ENCODE results near the gene LIAS. TPM values are rescaled to one million over a fixed set of nuclear protein-coding genes. Genes with fewer than 3 reads are reported as not detected.
"Not testable (repeated sequence)": the region's sequence is repeated elsewhere in the genome, so short reads cannot be mapped to it uniquely, and the experiment has no call there.

Gene LIAS
- total RNA-seq, 1 experiment from 2014 or later: 17.4 TPM

GRCh38 chr4:39497909-39498726 is 39.3 kb downstream of the LIAS start:
- DNase-seq (ENCODE audit: low read depth): no peak

GRCh38 chr4:39498727-39499020 is 39.8 kb downstream of the LIAS start:
- no peak for DNase-seq (ENCODE audit: low read depth)

DNA sequence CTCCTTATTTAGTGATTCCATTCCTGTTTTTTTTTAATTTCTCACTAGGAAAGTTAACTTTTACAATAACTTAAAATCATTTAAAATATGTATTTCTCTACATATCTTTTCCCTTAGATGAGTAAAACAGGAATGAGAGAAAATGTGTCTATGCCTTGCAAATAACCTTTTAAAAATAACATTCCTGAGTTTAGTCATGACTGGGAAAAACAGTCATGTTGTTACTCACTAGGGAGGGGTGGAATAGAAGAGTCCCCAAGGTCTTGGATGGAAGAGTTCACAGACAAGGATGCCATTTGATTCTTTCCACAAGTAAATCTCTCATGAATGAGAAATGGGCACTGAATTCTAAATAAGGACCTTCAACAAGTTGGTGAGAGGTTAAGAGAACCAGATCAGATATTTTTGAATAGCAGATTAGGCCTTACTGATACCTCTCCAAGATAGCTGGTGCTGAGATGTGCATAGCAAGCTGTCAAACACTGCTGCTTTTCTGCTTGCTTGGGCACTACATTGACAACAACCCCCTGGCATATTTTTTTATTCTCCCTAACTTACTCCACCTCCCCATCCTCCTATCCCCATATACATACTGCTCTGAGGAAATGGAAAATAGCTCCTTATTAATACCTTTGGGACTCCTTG is 43.3 kb downstream of the LIAS start:
- peak; percentile 40 for DNase-seq (ENCODE audit: low read depth)

DNA sequence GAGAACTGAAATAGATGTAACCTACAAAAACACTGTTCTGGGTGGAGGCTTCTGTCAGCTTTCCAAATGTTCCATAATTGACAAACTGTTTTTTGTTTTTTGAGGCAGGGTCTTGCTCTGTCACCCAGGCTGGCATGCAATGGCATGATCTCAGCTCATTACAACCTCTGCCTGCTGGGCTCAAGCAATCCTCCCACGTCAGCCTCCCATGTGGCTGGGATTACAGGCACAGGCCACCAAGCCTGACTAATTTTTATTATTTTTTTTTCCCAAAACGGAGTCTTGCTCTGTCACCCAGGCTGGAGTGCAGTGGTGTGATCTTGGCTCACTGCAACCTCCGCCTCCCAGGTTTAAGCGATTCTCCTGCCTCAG is 43.8 kb downstream of the LIAS start:
- DNase-seq (ENCODE audit: low read depth): not testable (repeated sequence)

- no peak for DNase-seq (ENCODE audit: low read depth)
Measured at GRCh38 chr4:39504538-39504937, 45.7 kb downstream of the LIAS start.

- DNase-seq (ENCODE audit: low read depth): no peak
Measured at GRCh38 chr4:39505581-39505980, 46.7 kb downstream of the LIAS start.

DNA sequence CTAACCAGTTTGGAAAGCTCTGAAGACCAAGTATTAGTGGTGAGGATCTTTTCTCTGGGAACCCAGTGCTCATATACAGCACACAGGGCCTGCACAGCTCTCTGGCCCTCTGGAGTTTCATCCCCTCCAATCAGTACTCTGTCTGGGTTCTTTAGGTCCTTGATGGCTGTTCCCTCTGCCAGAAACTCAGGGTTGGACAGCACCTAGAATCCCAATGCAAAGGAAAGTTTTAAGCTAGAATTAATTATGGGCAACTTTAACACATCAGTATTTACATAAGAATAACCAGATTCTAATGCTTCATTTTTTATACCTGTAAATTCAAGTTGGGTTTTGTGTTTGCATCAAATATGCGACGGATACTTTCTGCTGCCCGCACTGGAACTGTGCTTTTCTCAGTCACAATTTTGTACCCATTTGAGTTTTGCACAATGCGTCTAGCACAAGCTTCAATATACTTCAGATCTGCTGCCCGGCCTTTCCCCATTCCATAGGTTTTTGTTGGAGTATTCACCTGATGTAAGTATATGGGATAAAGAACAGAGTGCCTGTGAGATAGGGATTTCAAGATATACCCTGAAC is 51.6 kb downstream of the LIAS start:
- DNase-seq (ENCODE audit: low read depth): no peak

GRCh38 chr4:39514266-39514665 is 55.4 kb downstream of the LIAS start:
- DNase-seq (ENCODE audit: low read depth): not testable (repeated sequence)

DNA sequence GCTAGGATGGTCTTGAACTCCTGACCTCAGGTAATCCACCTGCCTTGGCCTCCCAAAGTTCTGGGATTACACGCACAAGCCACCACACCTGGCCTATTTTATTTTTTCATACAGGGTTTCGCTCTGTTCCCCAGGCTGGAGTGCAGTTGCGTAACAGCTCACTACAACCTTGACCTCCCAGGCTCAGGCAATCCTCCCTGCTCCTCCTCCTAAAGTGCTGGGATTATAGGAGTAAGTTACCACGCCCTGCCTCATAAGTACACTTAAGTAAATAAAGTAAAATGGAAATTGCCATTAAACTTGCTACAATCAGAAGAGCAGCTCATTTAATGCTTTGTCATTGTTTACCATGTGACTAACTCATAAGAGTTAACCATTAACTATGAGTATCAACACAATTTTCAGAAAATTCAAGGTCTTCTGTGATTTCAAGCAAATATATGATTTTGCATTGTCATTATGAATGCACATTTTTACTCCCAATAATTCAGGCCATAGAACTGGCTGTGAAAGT is 56.1 kb downstream of the LIAS start:
- DNase-seq (ENCODE audit: low read depth): no peak

DNA sequence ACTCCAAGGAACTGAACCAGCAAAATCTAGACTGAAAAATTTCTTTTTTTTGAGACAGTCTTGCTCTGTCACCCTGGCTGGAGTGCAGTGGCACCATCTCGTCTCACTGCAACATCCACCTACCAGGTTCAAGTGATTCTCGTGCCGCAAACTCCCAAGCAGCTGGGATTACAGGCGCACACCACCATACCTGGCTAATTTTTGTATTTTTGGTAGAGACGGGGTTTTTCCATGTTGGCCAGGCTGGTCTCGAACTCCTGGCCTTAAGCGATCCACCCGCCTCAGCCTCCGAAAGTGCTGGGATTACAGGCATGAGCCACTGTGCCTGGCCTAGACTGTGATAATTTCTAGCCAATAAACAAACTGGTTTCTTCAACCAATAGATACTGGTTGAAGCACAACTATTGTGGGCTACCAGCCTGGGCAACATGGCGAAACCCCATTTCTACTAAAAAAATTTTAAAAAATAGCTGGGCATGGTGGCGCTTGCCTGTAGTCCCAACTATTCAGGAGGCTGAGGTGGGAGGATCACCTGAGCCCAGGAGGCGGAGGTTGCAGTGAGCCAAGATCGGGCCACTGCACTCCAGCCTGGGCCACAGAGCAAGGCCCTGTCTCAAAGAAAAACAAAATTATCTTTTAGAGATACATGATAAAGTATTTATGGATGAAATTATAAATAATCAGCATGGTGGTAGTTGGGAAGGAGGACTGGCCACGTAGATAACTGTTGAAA is 57.0 kb downstream of the LIAS start:
- not testable (repeated sequence) for DNase-seq (ENCODE audit: low read depth)

GRCh38 chr4:39516407-39516966 is 57.6 kb downstream of the LIAS start:
- DNase-seq (ENCODE audit: low read depth): no peak

DNA sequence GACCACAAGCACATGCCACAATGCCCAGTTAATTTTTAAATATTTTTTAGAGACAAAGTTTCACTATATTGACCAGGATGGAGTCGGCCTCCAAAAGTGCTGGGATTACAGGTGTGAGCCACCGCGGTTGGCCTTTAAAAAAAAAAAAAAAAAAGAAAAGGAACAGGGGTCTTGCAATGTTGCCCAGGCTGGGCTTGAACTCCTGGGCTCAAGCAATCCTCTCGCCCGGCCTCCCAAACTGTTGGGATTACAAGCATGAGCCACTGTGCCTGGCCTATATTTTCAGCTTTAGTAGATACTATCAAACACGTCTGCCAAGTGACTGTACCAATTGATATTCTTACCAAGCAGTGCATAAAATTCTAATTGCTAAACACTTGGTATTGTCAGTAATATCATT is 59.6 kb downstream of the LIAS start:
- no peak for DNase-seq (ENCODE audit: low read depth)

- DNase-seq (ENCODE audit: low read depth): no peak
Measured at GRCh38 chr4:39521253-39521919, 62.5 kb downstream of the LIAS start.

- DNase-seq (ENCODE audit: low read depth): no peak
Measured at GRCh38 chr4:39522068-39522467, 63.2 kb downstream of the LIAS start.

- DNase-seq (ENCODE audit: low read depth): no peak
Measured at GRCh38 chr4:39524161-39524957, 65.5 kb downstream of the LIAS start.

GRCh38 chr4:39525822-39526690 is 67.2 kb downstream of the LIAS start:
- DNase-seq (ENCODE audit: low read depth): no peak

DNA sequence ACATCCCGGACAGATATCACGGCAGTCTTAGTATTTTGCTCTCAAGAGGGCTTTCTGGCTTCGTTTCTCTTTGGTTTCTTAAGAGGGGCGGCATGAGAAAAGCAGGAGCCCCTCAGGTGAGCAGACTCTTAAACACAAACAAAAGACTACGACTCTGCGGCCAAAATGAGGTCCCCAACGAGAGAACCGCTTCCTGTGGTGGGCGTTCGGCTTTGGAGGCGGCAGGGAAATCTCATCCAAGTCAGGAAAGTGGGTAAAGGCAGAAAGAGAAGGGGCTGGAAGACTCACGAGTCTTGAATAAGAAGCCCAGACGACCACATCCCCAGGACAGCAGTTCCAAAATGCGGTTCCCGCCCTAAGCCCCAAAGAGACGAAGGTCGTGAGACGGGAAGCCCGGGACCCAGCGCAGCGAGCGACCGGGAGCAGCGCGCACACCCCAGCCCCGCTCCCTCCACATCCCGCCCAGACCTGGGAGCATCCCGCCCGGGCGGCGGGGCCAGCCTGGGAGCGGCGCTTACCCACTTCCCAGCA is 68.0 kb downstream of the LIAS start:
- DNase-seq (ENCODE audit: low read depth): no peak

- peak; percentile 96 for DNase-seq (ENCODE audit: low read depth)
Measured at GRCh38 chr4:39527296-39528060, 68.6 kb downstream of the LIAS start, which contains the start of gene UGDH. UGDH (minus strand) TSS chr4:39527439; CDS start chr4:39521512, 5,927 bp downstream.

Data from HT1080 (cell line).